Skeletal muscle cell (primary cell): ENCODE data around the gene COL4A2.
"Not testable (repeated sequence)": the region's sequence is repeated elsewhere in the genome, so short reads cannot be mapped to it uniquely, and the experiment has no call there.

Experiments used
- DNase-seq: peaks from one replicate; pipeline ENCODE4 v3.0.0-alpha.2; 2010; ENCODE audit warnings: low read depth
- H3K4me3 ChIP-seq: 2 replicates; pipeline ENCODE4 v1.5.1; 2011; ENCODE audit warnings: low read depth, mild to moderate bottlenecking, control low read depth, low read length, moderate library complexity

Gene COL4A2

GRCh38 chr13:110525328-110526319, 218.5 kb downstream of the COL4A2 start:
- DNase-seq, result no peak
- no peak overlapping the region for H3K4me3 ChIP-seq

DNA sequence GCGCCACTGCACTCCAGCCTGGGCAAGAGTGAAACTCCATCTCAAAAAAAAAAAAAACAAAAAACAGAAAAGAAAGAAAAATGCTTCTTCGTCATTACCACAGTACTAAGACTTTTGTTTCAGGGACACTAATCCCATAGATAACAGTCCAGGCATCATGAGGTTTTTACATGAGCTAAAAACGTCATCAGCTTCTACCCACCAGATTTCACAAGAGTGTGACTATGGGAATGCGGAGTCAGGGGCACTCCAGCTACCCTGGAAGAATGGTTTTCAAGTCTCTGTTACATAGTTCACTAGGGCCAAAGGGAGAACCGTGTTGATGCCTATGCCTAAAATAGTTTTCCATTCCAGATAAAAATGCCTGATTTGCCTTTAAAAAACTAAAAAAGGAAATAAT, 221.3 kb downstream of the COL4A2 start:
- DNase-seq, result peak; percentile 41
- no peak overlapping the region for H3K4me3 ChIP-seq

DNA sequence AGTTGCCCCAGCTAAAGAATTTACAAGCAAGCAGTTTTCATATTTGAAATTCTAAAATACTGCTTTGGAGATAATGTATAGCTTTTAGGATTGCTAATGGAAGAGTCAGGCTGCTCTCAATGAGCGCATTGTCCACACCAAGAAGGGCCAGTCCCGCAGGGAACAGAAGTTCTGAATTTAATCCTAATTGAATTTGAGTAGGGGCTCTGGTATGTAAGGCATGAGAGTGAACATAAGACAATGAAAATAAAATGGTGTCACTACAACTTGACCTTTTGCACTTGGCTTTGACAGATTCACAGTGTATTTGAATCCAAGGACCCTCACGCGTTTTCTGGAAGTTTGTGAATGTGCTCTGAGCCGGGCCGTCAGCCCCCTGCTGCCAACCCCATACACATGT, 221.8 kb downstream of the COL4A2 start:
- DNase-seq, result no peak
- no peak overlapping the region for H3K4me3 ChIP-seq

GRCh38 chr13:110529522-110530311, 222.6 kb downstream of the COL4A2 start:
- DNase-seq, result no peak
- no peak overlapping the region for H3K4me3 ChIP-seq

DNA sequence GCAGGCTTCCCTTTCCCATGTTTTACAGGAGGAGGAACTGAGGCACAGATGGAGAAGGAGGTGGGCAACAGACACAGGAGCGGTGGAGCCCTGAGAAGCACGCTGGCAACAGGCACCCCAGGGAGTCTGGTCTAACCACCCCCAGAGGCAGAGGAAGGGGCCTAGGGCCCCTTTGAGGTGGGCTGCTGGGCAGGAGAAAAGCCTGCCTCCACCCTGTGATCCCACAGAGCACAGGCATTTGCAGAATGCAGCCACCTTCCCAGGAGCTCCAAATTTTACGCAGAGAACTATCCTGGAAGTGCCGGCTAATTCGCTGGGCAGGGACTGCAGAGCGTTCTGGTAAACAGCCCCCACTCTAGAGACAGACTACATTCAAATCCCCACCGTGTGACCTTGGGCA, 224.0 kb downstream of the COL4A2 start:
- no peak overlapping the region for H3K4me3 ChIP-seq
- no peak for DNase-seq

GRCh38 chr13:110531671-110532083, 224.6 kb downstream of the COL4A2 start:
- no peak overlapping the region for H3K4me3 ChIP-seq
- no peak for DNase-seq

DNA sequence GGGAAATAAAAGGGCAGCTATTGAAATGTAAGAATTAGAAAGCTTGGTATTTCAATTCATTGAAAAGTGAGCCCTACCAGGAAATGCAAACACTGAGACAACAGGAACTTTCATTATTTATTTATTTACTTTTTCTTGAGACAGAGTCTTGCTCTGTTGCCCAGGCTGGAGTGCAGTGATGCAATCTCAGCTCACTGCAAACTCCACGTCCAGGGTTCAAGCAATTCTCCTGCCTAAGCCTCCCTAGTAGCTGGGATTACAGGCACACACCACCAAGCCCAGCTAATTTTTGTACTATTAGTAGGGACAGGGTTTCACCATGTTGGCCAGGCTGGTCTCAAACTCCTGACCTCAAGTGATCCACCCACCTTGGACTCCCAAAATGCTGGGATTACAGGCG, 225.2 kb downstream of the COL4A2 start:
- H3K4me3 ChIP-seq, DNase-seq: not testable (repeated sequence)

DNA sequence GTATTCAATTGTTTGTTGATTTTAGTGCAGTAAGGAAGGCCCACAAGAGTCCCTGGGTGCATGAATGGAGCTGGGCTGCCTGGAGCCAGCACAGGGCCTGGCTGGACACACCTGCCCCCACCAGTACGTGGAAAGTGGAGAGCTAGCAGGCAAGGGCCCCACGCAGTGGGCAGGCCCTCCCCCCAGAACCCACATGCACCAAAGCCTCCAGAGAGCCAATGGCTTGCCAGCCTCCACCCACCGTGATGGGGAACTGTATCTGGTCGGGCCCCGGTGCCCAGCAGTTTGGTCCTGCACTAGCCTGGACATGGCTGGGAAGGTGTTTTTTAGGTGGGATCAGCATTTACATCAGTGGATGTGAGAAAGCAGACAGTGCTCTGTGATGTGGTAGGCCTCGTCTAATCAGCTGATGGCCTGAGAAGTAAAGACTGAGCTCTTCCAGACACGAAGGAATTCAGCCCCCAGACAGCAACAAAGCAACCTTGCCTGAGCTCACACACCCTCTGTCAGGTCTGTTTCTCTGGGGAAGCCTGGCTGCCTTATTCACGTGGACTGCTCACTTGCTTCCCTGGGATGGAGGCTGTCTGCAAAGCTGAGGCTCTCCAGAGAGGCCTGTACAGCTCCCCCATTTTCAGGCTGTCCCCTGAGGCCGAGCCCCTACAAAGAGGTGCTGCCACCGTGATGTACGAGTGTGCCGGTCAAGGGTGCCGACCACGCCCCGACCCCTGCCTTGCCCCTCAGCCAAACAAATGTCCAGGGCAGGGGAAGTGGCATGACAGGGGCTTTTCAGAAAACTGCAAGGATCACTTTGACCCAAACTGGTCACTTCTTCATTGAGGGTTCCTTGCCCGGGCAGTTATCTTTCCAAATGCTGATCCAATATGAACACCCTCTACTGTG, 226.9 kb downstream of the COL4A2 start:
- DNase-seq, result no peak
- H3K4me3 ChIP-seq, result no peak overlapping the region

DNA sequence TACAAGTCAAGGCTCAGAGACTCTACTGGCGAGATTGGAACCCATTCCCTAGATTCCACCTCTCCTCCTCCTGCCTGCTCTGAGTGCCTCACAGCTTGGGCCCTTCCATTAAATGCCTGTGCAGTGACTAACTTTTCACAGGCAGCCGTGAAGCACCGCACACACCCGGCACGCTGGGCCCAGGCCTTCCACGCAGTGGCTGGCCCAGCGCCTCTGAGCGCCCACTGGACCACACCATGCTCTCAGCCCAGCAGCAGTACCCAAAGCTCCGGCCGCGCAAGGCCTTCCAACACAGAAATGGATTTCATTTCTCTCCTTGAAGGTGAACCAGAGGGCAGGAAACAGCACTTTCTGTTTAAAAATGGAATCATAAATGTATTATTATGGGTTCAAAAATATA, 228.4 kb downstream of the COL4A2 start:
- H3K4me3 ChIP-seq, result no peak overlapping the region
- DNase-seq, result no peak

- H3K4me3 ChIP-seq, result no peak overlapping the region
- DNase-seq, result no peak
Measured at GRCh38 chr13:110536006-110536693, 229.1 kb downstream of the COL4A2 start.

GRCh38 chr13:110538632-110539031, 231.5 kb downstream of the COL4A2 start:
- DNase-seq, result no peak
- no peak overlapping the region for H3K4me3 ChIP-seq

- DNase-seq, result no peak
Measured at GRCh38 chr13:110539894-110540293, 232.8 kb downstream of the COL4A2 start.

GRCh38 chr13:110540871-110541525, 233.9 kb downstream of the COL4A2 start:
- no peak for DNase-seq
- no peak overlapping the region for H3K4me3 ChIP-seq

More at GRCh38 chr13:110539894-110540293, 232.8 kb downstream of the COL4A2 start:
- H3K4me3 ChIP-seq, result no peak overlapping the region

DNA sequence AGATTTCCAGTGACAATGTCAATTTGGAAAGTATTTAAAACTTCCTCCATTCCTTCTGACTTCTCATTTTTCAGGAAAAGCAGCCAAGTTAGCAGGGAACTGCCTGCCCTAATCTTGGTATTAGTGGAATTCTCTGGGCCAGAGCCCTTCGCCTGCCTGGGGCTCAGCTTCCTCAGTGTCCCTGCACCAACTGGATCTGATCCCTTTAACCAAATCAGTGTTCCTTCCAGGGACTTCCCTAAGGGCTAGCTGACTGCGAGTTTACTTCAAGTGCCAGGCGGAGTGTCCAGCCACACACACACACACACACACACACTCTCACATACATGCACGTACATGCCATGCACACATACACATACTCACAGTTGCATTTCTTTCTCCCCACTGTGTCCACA, 234.4 kb downstream of the COL4A2 start:
- H3K4me3 ChIP-seq, result no peak overlapping the region
- no peak for DNase-seq

GRCh38 chr13:110542169-110542796, 235.2 kb downstream of the COL4A2 start:
- DNase-seq, result no peak
- H3K4me3 ChIP-seq, result no peak overlapping the region

GRCh38 chr13:110546378-110546777, 239.3 kb downstream of the COL4A2 start:
- no peak for DNase-seq
- no peak overlapping the region for H3K4me3 ChIP-seq

DNA sequence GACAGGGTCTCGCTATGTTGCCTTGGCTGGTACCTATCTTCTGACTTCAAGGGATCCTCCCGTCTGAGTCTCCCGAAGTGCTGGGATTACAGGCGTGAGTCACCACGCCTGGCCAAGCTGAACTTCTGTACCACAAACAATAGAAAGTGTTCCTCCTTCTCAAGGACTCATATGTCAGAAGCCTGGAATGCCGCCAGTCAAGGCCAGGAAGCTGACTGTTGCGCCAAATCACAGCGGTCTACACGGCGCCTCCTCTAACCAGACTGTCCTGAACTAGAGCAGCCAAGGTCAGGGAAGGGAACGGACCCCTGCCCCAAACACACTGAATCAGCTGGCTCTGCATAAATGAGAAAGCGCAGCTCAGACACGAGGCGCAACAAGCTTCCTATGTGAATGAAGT, 239.8 kb downstream of the COL4A2 start:
- H3K4me3 ChIP-seq, result no peak overlapping the region
- peak; percentile 84 for DNase-seq
